H1 (cell line): ENCODE data around the gene PCF11. TPM values are rescaled to one million over a fixed set of nuclear protein-coding genes. Genes with fewer than 3 reads are reported as not detected.

Experiments
- BCL11A ChIP-seq, 2 experiments: IDR thresholded peaks; one replicate each; pipeline ENCODE4 v1.6.1; 2011; ENCODE audit warnings: low read depth in 2 of 2, low read length in 2 of 2, mild to moderate bottlenecking in 2 of 2
- EGR1 ChIP-seq: IDR thresholded peaks from 2 replicates; pipeline ENCODE4 v1.6.1; 2011; ENCODE audit warnings: low read depth, low read length, borderline replicate concordance
- NRF1 ChIP-seq: IDR thresholded peaks from 2 replicates; pipeline ENCODE4 v1.6.1; 2011; ENCODE audit warnings: mild to moderate bottlenecking, low read depth, low read length, improper control_type of control experiment
- SIN3A ChIP-seq, 2 experiments: IDR thresholded peaks in 1 of 2; conservative IDR thresholded peaks in 1 of 2; 2 replicates each; pipeline ENCODE4 v1.6.1; 2011 to 2012; ENCODE audit warnings: low read length in 2 of 2, improper control_type of control experiment in 1 of 2, low read depth in 1 of 2, mild to moderate bottlenecking in 1 of 2
- SP4 ChIP-seq: IDR thresholded peaks from 2 replicates; pipeline ENCODE4 v1.6.1; 2012; ENCODE audit warnings: low read length, inconsistent platforms
- SUZ12 ChIP-seq: fragments of 200-600 bp; sonication (generic); IDR thresholded peaks from 2 replicates; pipeline ENCODE4 v1.6.1; 2012; ENCODE audit warnings: mild to moderate bottlenecking, inconsistent platforms, low read length, moderate library complexity, mixed read lengths
- polyA plus RNA-seq, 7 experiments: library from polyadenylated mRNA; depleted of rRNA in 3 of 7; stranded (reverse) in 5 of 7; unstranded in 2 of 7; fragments of >200 nt in 5 of 7; fragments of 200-250 nt in 2 of 7; gene quantifications; 1 replicate in 5 of 7; 2 replicates in 1 of 7; 4 replicates in 1 of 7; pipeline versions ENCODE4 v1.2.1 to v1.2.3, GENCODE V29; 2011 to 2013; ENCODE audit warnings: missing spikeins in 2 of 7, mixed read lengths in 2 of 7
- total RNA-seq: library from RNA; stranded (reverse); fragmentation: NEBNext Ultra II Directional; extraction: Animal tissue kit (Norgen Biotek cat#: 25700); gene quantifications from 2 replicates; pipeline ENCODE4 v1.2.1, GENCODE V29; 2021
- TF ChIP-seq, protein P1 (sequence below): fragments of 300-600 bp; sonication (generic); IDR thresholded peaks from 2 replicates; pipeline ENCODE4 v1.7.1; 2012; ENCODE audit warnings: low read length, moderate library complexity, mild to moderate bottlenecking, inconsistent platforms; ENCODE audit not compliant: insufficient replicate concordance

The PCF11 gene
- total and polyA plus RNA-seq, 2 of the 8 experiments (the other 6 are each of a cell fraction or from before 2014, with no cell fraction given): 25.1 to 47.7 TPM

GRCh38 chr11:83166193-83166866 is 9.4 kb downstream of the PCF11 start (continued):
- TF ChIP-seq, protein P1, sequence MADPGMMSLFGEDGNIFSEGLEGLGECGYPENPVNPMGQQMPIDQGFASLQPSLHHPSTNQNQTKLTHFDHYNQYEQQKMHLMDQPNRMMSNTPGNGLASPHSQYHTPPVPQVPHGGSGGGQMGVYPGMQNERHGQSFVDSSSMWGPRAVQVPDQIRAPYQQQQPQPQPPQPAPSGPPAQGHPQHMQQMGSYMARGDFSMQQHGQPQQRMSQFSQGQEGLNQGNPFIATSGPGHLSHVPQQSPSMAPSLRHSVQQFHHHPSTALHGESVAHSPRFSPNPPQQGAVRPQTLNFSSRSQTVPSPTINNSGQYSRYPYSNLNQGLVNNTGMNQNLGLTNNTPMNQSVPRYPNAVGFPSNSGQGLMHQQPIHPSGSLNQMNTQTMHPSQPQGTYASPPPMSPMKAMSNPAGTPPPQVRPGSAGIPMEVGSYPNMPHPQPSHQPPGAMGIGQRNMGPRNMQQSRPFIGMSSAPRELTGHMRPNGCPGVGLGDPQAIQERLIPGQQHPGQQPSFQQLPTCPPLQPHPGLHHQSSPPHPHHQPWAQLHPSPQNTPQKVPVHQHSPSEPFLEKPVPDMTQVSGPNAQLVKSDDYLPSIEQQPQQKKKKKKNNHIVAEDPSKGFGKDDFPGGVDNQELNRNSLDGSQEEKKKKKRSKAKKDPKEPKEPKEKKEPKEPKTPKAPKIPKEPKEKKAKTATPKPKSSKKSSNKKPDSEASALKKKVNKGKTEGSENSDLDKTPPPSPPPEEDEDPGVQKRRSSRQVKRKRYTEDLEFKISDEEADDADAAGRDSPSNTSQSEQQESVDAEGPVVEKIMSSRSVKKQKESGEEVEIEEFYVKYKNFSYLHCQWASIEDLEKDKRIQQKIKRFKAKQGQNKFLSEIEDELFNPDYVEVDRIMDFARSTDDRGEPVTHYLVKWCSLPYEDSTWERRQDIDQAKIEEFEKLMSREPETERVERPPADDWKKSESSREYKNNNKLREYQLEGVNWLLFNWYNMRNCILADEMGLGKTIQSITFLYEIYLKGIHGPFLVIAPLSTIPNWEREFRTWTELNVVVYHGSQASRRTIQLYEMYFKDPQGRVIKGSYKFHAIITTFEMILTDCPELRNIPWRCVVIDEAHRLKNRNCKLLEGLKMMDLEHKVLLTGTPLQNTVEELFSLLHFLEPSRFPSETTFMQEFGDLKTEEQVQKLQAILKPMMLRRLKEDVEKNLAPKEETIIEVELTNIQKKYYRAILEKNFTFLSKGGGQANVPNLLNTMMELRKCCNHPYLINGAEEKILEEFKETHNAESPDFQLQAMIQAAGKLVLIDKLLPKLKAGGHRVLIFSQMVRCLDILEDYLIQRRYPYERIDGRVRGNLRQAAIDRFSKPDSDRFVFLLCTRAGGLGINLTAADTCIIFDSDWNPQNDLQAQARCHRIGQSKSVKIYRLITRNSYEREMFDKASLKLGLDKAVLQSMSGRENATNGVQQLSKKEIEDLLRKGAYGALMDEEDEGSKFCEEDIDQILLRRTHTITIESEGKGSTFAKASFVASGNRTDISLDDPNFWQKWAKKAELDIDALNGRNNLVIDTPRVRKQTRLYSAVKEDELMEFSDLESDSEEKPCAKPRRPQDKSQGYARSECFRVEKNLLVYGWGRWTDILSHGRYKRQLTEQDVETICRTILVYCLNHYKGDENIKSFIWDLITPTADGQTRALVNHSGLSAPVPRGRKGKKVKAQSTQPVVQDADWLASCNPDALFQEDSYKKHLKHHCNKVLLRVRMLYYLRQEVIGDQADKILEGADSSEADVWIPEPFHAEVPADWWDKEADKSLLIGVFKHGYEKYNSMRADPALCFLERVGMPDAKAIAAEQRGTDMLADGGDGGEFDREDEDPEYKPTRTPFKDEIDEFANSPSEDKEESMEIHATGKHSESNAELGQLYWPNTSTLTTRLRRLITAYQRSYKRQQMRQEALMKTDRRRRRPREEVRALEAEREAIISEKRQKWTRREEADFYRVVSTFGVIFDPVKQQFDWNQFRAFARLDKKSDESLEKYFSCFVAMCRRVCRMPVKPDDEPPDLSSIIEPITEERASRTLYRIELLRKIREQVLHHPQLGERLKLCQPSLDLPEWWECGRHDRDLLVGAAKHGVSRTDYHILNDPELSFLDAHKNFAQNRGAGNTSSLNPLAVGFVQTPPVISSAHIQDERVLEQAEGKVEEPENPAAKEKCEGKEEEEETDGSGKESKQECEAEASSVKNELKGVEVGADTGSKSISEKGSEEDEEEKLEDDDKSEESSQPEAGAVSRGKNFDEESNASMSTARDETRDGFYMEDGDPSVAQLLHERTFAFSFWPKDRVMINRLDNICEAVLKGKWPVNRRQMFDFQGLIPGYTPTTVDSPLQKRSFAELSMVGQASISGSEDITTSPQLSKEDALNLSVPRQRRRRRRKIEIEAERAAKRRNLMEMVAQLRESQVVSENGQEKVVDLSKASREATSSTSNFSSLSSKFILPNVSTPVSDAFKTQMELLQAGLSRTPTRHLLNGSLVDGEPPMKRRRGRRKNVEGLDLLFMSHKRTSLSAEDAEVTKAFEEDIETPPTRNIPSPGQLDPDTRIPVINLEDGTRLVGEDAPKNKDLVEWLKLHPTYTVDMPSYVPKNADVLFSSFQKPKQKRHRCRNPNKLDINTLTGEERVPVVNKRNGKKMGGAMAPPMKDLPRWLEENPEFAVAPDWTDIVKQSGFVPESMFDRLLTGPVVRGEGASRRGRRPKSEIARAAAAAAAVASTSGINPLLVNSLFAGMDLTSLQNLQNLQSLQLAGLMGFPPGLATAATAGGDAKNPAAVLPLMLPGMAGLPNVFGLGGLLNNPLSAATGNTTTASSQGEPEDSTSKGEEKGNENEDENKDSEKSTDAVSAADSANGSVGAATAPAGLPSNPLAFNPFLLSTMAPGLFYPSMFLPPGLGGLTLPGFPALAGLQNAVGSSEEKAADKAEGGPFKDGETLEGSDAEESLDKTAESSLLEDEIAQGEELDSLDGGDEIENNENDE: no peak
- no peak for TF ChIP-seq EGR1
- TF ChIP-seq SP4: no peak
- TF ChIP-seq SIN3A (conservative IDR thresholded peaks at IDR 0.05 in 1 of 2, IDR thresholded peaks at IDR 0.05 in 1 of 2; ENCODE audit: low read depth in 1 of 2, low read length in 2 of 2): no peak
- no peak for TF ChIP-seq BCL11A (IDR thresholded peaks at IDR 0.05; ENCODE audit: low read depth in 2 of 2, low read length in 2 of 2)
- no peak for TF ChIP-seq SUZ12
- no peak for TF ChIP-seq NRF1
- TF ChIP-seq, all 59 proteins: peak for 0
